Esophagus squamous epithelium (tissue), 5 donors: ENCODE measurements around the gene CHDH. TPM values are rescaled to one million over a fixed set of nuclear protein-coding genes. Genes with fewer than 3 reads are reported as not detected.

Experiments
- DNase-seq: peaks from one replicate; lab custom pipeline; 2025; lab: John Stamatoyannopoulos, UW
- H3K27ac ChIP-seq, 4 donors: fragments of 200-600 bp; sonication (generic); one replicate each; pipeline ENCODE4 v1.5.1; 2016 to 2019; ENCODE audit warnings: mild to moderate bottlenecking in 1 of 4
- H3K27me3 ChIP-seq, 4 donors: fragments of 200-600 bp; sonication (generic); 1 replicate in 3 of 4; 2 replicates in 1 of 4; pipeline versions ENCODE4 v1.5.1 to v1.6.0; 2017 to 2021; ENCODE audit warnings: antibody characterized with exemption in 1 of 4
- H3K36me3 ChIP-seq, 3 donors: fragments of 200-600 bp; sonication (generic); one replicate each; pipeline ENCODE4 v1.5.1; 2016 to 2019
- H3K4me1 ChIP-seq, 3 donors: fragments of 200-600 bp; sonication (generic); one replicate each; pipeline ENCODE4 v1.5.1; 2017 to 2019
- H3K4me3 ChIP-seq, 4 donors: fragments of 200-600 bp; sonication (generic); 1 replicate in 3 of 4; 2 replicates in 1 of 4; pipeline ENCODE4 v1.5.1; 2016 to 2019; ENCODE audit warnings: mild to moderate bottlenecking in 2 of 4, moderate library complexity in 1 of 4
- H3K9me3 ChIP-seq, 3 donors: fragments of 200-600 bp; sonication (generic); one replicate each; pipeline ENCODE4 v1.5.1; 2016 to 2019
- POLR2A ChIP-seq, 4 donors: fragments of 450-650 bp; IDR thresholded peaks; one replicate each; pipeline ENCODE4 v1.6.1; 2017; ENCODE audit warnings: antibody characterized with exemption in 4 of 4, mild to moderate bottlenecking in 4 of 4, moderate library complexity in 3 of 4
- WGBS, 2 donors: methylation state at CpG; one replicate each; pipeline ENCODE4 v1.1.5; 2018; 5-methylcytosine and 5-hydroxymethylcytosine counted together
- intact Hi-C: fragments of 100-400 bp; cut with DNase I; formaldehyde crosslinking; loops from one replicate; pipeline ENCODE4 v1.15.0; 2022
- total RNA-seq, 4 donors: library from RNA; depleted of rRNA; stranded (reverse); fragments of >200 nt; gene quantifications; one replicate each; pipeline ENCODE4 v1.1.0, GENCODE V29; 2016
- TF ChIP-seq, protein P1 (sequence below), 6 experiments: fragments of 450-650 bp in 4 of 6; fragments of 200-600 bp in 2 of 6; sonication (generic) in 2 of 6; IDR thresholded peaks; one replicate each; pipeline ENCODE4 v1.5.1; 2016 to 2019; ENCODE audit warnings: antibody characterized with exemption in 6 of 6, mild to moderate bottlenecking in 4 of 6, moderate library complexity in 4 of 6
- donor health status: DM: yes; HTN: yes; CAD: no.

The CHDH gene
- total RNA-seq, 4 donors from 2014 or later: 0.92 to 2.1 (median 1.2) TPM

- intact Hi-C loops: no loop called here
- Histone ChIP-seq H3K36me3 (no peaks in the 10 kb centered on the region), H3K27me3 (peaks cover 0 to 45% (median 0%) of the 10 kb centered on the region in 4 donors), H3K27ac (no peak overlapping the region), H3K4me1 (no peaks in the 10 kb centered on the region), H3K9me3 (no peaks in the 10 kb centered on the region), H3K4me3 (no peak overlapping the region)
- 64 to 71% methylated on average over 4 to 7 of the region's 10 CpGs for WGBS, 2 donors
- no peak for TF ChIP-seq POLR2A (IDR thresholded peaks at IDR 0.05)
- TF ChIP-seq, protein P1, sequence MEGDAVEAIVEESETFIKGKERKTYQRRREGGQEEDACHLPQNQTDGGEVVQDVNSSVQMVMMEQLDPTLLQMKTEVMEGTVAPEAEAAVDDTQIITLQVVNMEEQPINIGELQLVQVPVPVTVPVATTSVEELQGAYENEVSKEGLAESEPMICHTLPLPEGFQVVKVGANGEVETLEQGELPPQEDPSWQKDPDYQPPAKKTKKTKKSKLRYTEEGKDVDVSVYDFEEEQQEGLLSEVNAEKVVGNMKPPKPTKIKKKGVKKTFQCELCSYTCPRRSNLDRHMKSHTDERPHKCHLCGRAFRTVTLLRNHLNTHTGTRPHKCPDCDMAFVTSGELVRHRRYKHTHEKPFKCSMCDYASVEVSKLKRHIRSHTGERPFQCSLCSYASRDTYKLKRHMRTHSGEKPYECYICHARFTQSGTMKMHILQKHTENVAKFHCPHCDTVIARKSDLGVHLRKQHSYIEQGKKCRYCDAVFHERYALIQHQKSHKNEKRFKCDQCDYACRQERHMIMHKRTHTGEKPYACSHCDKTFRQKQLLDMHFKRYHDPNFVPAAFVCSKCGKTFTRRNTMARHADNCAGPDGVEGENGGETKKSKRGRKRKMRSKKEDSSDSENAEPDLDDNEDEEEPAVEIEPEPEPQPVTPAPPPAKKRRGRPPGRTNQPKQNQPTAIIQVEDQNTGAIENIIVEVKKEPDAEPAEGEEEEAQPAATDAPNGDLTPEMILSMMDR (IDR thresholded peaks at IDR 0.05): no peak
- no peak for DNase-seq
Observed at GRCh38 chr3:53806182-53807116, 39.8 kb downstream of the CHDH start.

DNA sequence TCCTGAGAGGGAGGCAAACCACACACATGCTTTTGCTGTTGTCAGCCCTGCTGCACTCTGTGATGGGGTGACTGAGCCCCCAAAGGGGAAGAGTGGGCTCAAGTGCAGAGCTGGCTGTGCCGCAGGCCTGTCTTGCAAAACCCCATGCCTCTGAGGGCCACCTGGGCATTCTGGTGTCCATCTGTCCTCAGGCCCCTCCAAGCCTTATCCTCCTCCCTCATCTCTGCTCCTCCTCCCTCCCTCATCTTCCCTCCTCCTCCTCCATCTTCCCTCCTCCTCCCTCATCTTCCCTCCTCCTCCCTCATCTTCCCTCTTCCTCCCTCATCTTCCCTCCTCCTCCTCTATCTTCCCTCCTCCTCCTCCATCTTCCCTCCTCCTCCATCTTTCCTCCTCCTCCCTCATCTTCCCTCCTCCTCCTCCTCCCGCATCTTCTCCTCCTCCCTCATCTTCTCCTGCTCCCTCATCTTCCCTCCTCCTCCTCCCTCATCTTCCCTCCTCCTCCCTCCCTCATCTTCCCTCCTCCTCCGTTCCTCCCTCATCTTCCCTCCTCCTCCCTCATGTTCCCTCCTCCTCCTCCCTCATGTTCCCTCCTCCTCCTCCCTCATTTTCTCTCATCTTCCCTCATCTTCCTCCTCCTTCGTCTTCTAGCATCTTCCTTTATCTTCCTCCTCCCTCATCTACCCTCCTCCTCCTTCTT lies 40.6 kb downstream of the CHDH start:
- Histone ChIP-seq H3K27ac (no peak overlapping the region), H3K9me3 (no peaks in the 10 kb centered on the region), H3K4me3 (no peak overlapping the region), H3K27me3 (peaks cover 0 to 45% (median 0%) of the 10 kb centered on the region in 4 donors), H3K4me1 (peaks cover 0 to 4% (median 0%) of the 10 kb centered on the region in 3 donors), H3K36me3 (no peaks in the 10 kb centered on the region)
- TF ChIP-seq POLR2A (IDR thresholded peaks at IDR 0.05): no peak
- TF ChIP-seq, protein P1 (IDR thresholded peaks at IDR 0.05): no peak
- WGBS, 2 donors: 81 to 83% methylated on average over 4 of the region's 4 CpGs
- DNase-seq: no peak
- intact Hi-C loops: no loop called here

- H3K27ac ChIP-seq: no peak overlapping the region
- 44 to 54% methylated on average over 12 to 13 of the region's 14 CpGs for WGBS, 2 donors
- intact Hi-C loops: no loop called here
Observed at GRCh38 chr3:53804697-53805462, 41.3 kb downstream of the CHDH start.

DNA sequence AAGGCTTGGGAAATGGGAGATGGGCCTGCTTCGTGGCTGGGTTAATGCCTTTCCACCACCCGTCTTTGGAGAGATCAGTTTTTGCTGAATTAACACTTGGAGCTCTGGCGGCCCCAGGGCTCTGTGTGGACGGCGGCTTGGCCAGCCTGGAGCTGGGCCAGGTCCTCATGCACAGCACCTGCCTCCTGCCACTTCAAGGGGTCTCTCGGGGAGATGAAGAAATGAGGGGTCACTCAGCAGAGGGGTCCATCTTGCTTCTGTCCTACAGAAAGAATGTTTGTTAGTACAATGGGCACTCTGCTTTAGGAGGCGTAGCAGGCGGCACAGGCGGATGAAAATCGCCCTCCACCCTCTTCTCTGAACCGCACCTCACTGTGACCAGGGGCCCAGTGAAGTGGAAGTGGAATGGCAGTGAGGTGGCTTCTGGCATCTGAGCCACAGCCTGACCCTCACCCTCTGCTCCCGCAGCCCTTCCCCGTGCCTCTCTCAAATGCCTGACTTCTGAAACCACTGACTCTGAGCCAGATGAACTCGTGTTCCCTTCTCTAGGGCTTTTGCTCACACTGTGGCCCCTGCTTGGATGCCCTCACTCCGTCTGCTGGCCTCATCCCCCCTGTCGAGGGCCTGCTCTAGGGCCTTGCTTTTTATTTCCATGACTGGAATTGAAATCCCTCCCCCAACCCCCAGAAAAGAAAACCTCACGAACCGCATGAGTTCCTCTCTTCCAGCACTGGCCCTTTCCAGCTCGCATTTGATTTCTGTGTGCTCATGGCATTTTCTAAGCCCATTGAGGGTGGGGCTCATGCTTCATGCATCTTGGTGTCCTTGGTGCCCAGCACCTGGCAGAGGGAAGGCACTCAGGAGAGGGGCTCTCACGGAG lies 42.2 kb downstream of the CHDH start:
- no peak overlapping the region for H3K4me3 ChIP-seq
- H3K9me3 ChIP-seq: no peaks in the 10 kb centered on the region
- H3K36me3 ChIP-seq: no peaks in the 10 kb centered on the region
- H3K27ac ChIP-seq: no peak overlapping the region
- H3K4me1 ChIP-seq: peaks cover 0 to 18% (median 5%) of the 10 kb centered on the region in 3 donors
- no peak for DNase-seq
- peaks cover 0 to 40% (median 0%) of the 10 kb centered on the region in 4 donors for H3K27me3 ChIP-seq
- intact Hi-C loops: no loop called here
- TF ChIP-seq, protein P1 (IDR thresholded peaks at IDR 0.05): no peak
- TF ChIP-seq POLR2A (IDR thresholded peaks at IDR 0.05): no peak
- 74 to 75% methylated on average over 15 to 16 of the region's 20 CpGs for WGBS, 2 donors

More at GRCh38 chr3:53804697-53805462, 41.3 kb downstream of the CHDH start:
- Histone ChIP-seq H3K36me3 (no peaks in the 10 kb centered on the region), H3K27me3 (peaks cover 0 to 42% (median 0%) of the 10 kb centered on the region in 4 donors), H3K4me1 (peaks cover 0 to 11% (median 0%) of the 10 kb centered on the region in 3 donors), H3K9me3 (no peaks in the 10 kb centered on the region), H3K4me3 (no peak overlapping the region)
- TF ChIP-seq, protein P1 (IDR thresholded peaks at IDR 0.05): no peak
- no peak for TF ChIP-seq POLR2A (IDR thresholded peaks at IDR 0.05)
- no peak for DNase-seq
